Tibial nerve (tissue), 4 donors: ENCODE results near the gene MIER2. TPM values are rescaled to one million over a fixed set of nuclear protein-coding genes. Genes with fewer than 3 reads are reported as not detected.
"Not testable (repeated sequence)": the region's sequence is repeated elsewhere in the genome, so short reads cannot be mapped to it uniquely, and the experiment has no call there.

ENCODE experiments used
- DNase-seq, 2 donors: peaks; one replicate each; pipeline ENCODE4 v3.0.0-alpha.2; 2019; ENCODE audit warnings: low spot score in 2 of 2
- H3K27ac ChIP-seq, 4 donors: fragments of 200-600 bp; sonication (generic) in 3 of 4; one replicate each; pipeline ENCODE4 v1.5.1; 2017 to 2019; ENCODE audit warnings: mild to moderate bottlenecking in 1 of 4
- H3K27me3 ChIP-seq, 2 donors: fragments of 200-600 bp; sonication (generic) in 1 of 2; one replicate each; pipeline versions ENCODE4 v1.5.1 to v1.6.0; 2017 to 2019
- H3K36me3 ChIP-seq, 3 donors: fragments of 200-600 bp; sonication (generic); one replicate each; pipeline ENCODE4 v1.5.1; 2018 to 2019
- H3K4me1 ChIP-seq, 4 donors: fragments of 200-600 bp; sonication (generic) in 3 of 4; one replicate each; pipeline ENCODE4 v1.5.1; 2017 to 2019
- H3K4me3 ChIP-seq, 4 donors: fragments of 200-600 bp; sonication (generic) in 3 of 4; one replicate each; pipeline ENCODE4 v1.5.1; 2017 to 2019; ENCODE audit warnings: mild to moderate bottlenecking in 1 of 4, moderate library complexity in 1 of 4
- H3K9me3 ChIP-seq, 4 donors: fragments of 200-600 bp; sonication (generic) in 3 of 4; one replicate each; pipeline ENCODE4 v1.5.1; 2017 to 2019
- CTCF ChIP-seq, 5 experiments: fragments of 200-600 bp in 3 of 5; fragments of 450-650 bp in 2 of 5; sonication (generic) in 3 of 5; IDR thresholded peaks; one replicate each; pipeline ENCODE4 v1.5.1; 2016 to 2019; ENCODE audit warnings: antibody characterized with exemption in 5 of 5, mild to moderate bottlenecking in 3 of 5, moderate library complexity in 2 of 5
- EP300 ChIP-seq, 2 donors: sonication (generic); formaldehyde crosslinking; IDR thresholded peaks; one replicate each; pipeline ENCODE4 v1.6.1; 2017; ENCODE audit warnings: antibody characterized with exemption in 2 of 2, mild to moderate bottlenecking in 1 of 2
- POLR2A ChIP-seq, 2 donors: fragments of 450-650 bp; IDR thresholded peaks; one replicate each; pipeline ENCODE4 v1.6.1; 2017; ENCODE audit warnings: antibody characterized with exemption in 2 of 2, mild to moderate bottlenecking in 2 of 2, moderate library complexity in 2 of 2
- WGBS, 2 donors: methylation state at CpG; one replicate each; pipeline ENCODE4 v1.1.5; 2018; 5-methylcytosine and 5-hydroxymethylcytosine counted together
- total RNA-seq, 4 donors: library from RNA; depleted of rRNA; stranded (reverse); fragments of >200 nt; gene quantifications; one replicate each; pipeline ENCODE4 v1.1.0, GENCODE V29; 2016

The MIER2 gene
- total RNA-seq, 4 donors from 2014 or later = 17.8 to 20.7 (median 19.1) TPM

GRCh38 chr19:384799-385169, 40.2 kb upstream of the MIER2 start:
- Histone ChIP-seq H3K4me3 (no peak overlapping the region), H3K27me3 (peaks cover 0 to 35% of the 10 kb centered on the region in 2 donors), H3K27ac (no peak overlapping the region), H3K4me1 (no peaks in the 10 kb centered on the region), H3K36me3 (no peaks in the 10 kb centered on the region), H3K9me3 (no peaks in the 10 kb centered on the region)
- WGBS, 2 donors = 56 to 70% methylated on average over 9 of the region's 9 CpGs
- TF ChIP-seq CTCF (IDR thresholded peaks at IDR 0.05) = no peak
- no peak for TF ChIP-seq POLR2A (IDR thresholded peaks at IDR 0.05)
- TF ChIP-seq EP300 (IDR thresholded peaks at IDR 0.05) = no peak
- DNase-seq = no peak

GRCh38 chr19:383922-384798, 39.6 kb upstream of the MIER2 start:
- H3K27ac ChIP-seq = no peak overlapping the region
- H3K27me3 ChIP-seq = peaks cover 0 to 31% of the 10 kb centered on the region in 2 donors
- no peak for DNase-seq
- H3K4me1 ChIP-seq = no peaks in the 10 kb centered on the region
- no peaks in the 10 kb centered on the region for H3K9me3 ChIP-seq
- H3K36me3 ChIP-seq = no peaks in the 10 kb centered on the region
- WGBS, 2 donors = 23 to 24% methylated on average over 39 to 40 of the region's 44 CpGs
- peak in 3 of 5 experiments; percentile 34 to 52 (median 40) for TF ChIP-seq CTCF (IDR thresholded peaks at IDR 0.05)
- TF ChIP-seq POLR2A (IDR thresholded peaks at IDR 0.05) = no peak
- TF ChIP-seq EP300 (IDR thresholded peaks at IDR 0.05) = no peak
- no peak overlapping the region for H3K4me3 ChIP-seq

- peaks cover 0 to 22% of the 10 kb centered on the region in 2 donors for H3K27me3 ChIP-seq
- H3K4me3 ChIP-seq = no peak overlapping the region
- no peak for DNase-seq
- H3K36me3 ChIP-seq = no peaks in the 10 kb centered on the region
- 84 to 85% methylated on average over 19 of the region's 19 CpGs for WGBS, 2 donors
- H3K9me3 ChIP-seq = no peaks in the 10 kb centered on the region
- no peak for TF ChIP-seq CTCF (IDR thresholded peaks at IDR 0.05)
- no peak for TF ChIP-seq EP300 (IDR thresholded peaks at IDR 0.05)
- no peak for TF ChIP-seq POLR2A (IDR thresholded peaks at IDR 0.05)
- no peaks in the 10 kb centered on the region for H3K4me1 ChIP-seq
- no peak overlapping the region for H3K27ac ChIP-seq
Measured at GRCh38 chr19:383040-383439, 38.4 kb upstream of the MIER2 start.

GRCh38 chr19:382578-382977, 38.0 kb upstream of the MIER2 start:
- not testable (repeated sequence) for DNase-seq, H3K36me3 ChIP-seq, H3K4me3 ChIP-seq, H3K4me1 ChIP-seq, H3K27ac ChIP-seq, H3K9me3 ChIP-seq
- WGBS, 2 donors = 58 to 66% methylated on average over 9 of the region's 9 CpGs
- H3K27me3 ChIP-seq = peaks cover 0 to 22% of the 10 kb centered on the region in 2 donors

GRCh38 chr19:381901-382300, 37.3 kb upstream of the MIER2 start:
- WGBS, 2 donors = 80 to 86% methylated on average over 11 of the region's 11 CpGs
- not testable (repeated sequence) for DNase-seq, H3K27ac ChIP-seq, H3K4me3 ChIP-seq, H3K4me1 ChIP-seq, H3K36me3 ChIP-seq, H3K9me3 ChIP-seq
- peaks cover 0 to 22% of the 10 kb centered on the region in 2 donors for H3K27me3 ChIP-seq

GRCh38 chr19:380618-381219, 36.1 kb upstream of the MIER2 start:
- H3K9me3 ChIP-seq, DNase-seq, H3K4me3 ChIP-seq, H3K4me1 ChIP-seq, H3K36me3 ChIP-seq, H3K27ac ChIP-seq: not testable (repeated sequence)
- peaks cover 0 to 26% of the 10 kb centered on the region in 2 donors for H3K27me3 ChIP-seq
- WGBS, 2 donors = 80 to 83% methylated on average over 16 to 17 of the region's 17 CpGs
